HG03354 (cell line): Measurements from ENCODE around the gene ZFP64.

Source experiments
- ATAC-seq: cut with Tn5 transposase; IDR thresholded peaks from one replicate; pipeline ENCODE4 v1.9.1; 2021; ENCODE audit warnings: mild to moderate bottlenecking; ENCODE audit not compliant: unreplicated experiment, poor library complexity, severe bottlenecking

The ZFP64 gene

DNA sequence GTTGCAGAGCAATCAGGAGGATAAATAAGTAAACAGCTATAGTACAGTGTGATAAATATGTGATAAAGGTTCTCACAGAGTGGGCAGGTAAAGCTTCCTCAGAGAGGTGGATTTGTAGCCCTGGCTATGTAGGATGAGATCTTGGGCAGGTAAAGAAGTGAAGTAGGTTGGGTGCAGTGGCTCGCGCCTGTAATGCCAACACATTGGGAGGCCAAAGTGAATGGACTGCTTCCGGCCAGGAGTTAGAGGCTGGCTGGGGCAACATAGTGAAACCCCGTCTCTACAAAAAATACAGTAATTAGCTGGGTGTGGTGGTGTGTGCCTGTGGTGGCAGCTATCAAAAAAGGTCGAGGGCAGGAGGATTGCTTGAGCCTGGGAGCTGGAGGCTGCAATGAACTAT, 72.9 kb downstream of the ZFP64 start:
- no peak for ATAC-seq

DNA sequence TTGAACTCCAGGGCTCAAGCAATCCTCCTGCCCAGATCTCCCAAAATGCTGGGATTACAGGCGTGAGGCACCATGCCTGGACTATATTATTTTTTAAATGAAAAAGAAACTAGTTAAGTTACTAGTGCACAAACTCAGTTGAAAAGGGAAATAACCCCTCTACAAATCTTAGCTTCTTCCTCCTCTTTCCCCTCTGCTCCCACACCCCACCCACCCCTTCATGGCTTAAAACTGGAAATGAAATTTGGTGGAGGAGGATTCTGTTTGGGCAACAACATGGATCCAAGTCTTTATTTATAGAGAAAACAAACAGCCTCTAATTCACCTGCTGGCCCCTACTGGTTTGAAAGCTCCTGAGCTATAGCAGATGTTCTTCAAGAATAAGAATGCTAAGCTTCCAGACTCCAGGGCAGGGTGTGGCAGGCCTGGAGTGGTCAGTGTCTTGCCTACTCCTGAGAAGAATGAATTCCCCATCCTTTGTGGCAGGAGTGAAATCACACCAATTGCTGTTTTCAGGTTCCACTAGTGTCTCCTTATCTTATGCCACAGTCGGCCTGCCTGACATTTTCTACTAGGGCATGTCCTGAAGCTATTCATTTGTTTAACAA, 73.5 kb downstream of the ZFP64 start:
- no peak for ATAC-seq

DNA sequence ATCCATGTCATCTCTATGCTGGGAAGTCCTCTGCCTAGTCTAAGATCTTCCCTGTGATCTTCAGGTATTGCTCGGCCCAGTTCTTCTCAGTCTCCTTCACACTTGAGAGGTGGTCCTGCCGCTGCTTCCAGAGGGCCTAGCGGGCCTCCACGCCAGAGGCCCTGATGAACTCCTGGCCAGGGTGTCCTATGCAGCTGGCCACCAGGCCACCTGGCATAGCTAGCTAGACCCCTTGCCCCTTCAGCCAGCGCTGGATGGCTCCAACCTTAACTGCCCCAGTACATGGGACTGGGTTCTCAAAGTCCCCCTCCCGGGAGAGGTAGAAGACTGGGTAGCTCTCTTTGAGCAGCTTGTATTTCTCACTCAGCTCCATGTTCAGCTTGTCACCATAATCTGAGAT, 81.1 kb downstream of the ZFP64 start:
- no peak for ATAC-seq

DNA sequence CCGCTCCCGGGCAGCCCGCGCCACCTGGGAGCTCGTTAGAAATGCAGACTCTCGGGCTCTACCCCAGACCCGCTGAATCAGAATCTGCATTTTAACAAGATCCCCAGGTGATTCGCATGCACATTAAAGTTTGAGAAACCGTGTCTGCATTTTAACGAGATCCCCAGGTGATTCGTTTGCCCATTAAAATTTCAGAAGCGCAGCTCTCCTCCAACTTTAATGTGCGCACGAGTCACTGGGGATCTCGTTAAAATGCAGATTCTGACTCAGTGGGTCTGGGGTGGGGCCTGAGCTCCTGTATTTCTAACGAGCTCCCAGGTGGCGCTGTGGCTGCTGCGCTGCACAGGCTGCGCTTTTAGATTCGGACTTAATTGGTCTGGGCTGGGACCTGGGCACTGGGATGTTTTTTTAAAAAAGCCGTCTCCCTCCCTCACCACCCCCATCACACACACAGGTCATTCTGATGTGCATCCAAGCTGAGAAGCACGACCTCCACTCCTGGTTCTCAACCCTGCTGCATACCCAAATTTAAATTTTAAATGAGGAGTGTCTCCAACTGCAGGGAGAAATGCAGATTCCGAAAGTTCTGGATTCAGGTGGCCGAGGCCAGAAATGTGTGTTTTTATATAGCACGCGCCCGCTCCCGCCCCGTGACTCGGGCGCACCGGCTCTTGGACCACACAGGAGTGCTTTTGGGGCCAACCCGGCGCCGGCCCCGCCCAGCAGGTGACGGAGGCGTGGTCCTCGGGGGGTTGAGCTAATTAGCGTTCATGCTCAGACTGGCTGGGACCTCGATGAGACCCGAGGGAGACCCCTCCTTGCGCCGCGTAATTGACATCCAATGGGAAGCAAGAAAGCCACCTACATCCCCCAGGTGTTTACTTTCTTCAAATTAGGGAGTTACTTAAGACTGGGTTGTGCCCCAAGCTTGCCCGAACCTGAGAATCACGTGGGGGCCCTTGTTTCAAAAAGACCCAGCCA, 85.8 kb downstream of the ZFP64 start:
- no peak for ATAC-seq

DNA sequence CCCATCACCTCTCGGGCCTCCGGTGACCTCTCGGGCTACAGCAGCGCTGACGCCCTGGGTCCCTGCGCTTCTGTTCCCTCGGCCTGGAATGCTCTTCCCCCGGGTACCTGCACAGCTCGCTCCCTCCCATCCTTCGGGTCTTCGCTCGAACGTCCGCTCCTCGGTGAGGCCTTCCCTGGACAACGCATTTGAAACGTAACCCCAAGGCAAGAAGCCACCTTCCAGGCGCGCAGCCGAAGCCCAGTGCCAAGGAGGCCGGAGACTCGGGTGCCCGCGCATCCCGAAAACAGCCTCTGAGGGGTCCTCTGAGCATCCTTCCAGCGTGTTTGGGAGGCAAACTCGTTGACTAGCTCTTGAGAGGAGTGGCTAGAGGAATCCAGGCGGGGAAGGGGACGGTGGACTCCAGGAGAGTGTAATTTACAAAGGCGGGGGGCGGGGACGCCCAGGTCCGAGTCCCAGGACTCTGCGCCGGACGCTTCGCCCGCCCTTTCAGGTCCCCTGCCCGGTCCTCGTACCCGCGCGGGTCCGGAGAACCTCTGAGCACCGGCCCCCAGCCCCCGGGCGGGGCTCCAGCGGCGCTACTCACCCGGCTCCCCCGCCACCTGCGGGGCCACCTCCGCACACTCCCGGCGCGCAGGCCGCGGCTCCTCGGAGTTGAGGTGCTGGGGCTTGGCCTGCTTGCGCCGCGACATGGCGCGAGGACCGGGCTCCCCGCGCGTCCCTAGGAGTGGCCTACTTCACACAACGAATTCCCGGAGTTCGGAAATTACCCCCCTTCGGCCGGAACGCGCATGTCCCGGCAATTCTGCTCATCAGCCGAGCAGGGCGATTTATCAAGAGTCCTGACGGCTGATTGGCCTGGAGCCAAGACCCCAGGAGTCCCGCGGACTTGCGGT, 86.8 kb downstream of the ZFP64 start:
- no peak for ATAC-seq

DNA sequence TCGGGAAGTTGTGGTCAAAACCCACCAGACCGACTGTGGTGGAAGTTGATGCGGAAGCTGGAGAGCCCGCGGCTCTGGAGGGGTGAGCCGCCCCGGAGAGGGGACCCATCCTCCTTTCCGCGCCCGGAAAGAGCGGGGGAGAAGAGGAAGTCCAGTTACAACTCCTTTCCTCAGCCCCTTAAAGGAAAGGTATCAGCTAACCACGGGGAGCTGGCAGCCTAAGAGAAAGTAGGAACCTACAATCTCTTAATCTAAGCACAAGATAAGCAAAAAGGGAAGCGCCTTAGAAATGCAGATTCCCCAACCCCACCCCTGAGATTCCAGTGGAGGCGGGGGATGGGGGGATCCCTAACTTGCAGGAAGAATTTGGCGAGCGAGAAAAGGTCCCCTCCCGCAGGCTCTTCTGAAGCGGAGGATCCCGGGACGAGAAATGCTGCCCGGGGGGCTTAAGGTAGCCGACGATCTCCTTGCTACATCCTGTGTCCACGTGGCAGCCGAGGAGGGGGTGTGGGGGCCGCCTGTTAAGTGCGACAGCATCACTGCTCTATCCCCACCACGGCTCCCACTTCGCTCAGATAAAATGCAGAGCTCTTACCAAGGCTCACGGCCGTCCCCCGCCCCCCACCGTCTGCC, 87.5 kb downstream of the ZFP64 start:
- no peak for ATAC-seq

GRCh38 chr20:52103335-52103912, 88.2 kb downstream of the ZFP64 start:
- no peak for ATAC-seq

DNA sequence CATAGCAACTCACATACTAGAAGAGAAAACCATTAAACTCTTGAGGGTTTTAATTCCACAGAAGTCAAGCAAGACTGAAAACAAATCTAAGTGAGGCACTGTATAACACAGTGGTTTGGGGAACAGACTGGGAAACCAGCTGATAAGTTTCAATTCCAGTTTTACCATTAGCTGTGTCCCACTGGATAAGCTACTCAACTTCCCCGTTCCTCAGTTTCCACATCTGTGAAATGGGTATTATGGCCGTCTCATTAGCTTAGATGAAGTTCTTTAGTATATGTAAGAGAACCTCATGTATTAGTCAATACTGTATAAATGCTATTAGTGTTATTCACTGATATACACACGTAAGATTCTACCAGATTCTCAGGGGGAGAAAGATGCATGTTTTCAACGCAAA, 89.0 kb downstream of the ZFP64 start:
- ATAC-seq = no peak

DNA sequence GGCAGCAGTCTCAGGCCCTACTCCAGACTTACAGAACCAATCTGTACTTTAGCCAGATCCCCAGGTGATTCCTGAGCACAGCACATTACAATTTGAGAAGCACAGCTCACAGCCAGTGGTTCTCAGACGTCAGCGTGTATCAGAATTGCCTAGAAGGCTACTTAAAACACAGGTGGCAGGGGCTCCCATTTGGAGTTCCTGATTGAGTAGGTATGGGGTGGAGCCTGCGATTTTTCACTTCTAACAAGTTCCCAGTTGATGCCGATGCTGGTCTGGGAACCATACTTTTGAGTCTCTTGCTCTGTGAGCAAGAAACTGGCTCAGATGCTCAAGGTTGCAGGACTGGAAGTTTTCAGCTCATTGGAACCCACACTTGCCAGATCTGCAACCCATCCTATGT, 89.5 kb downstream of the ZFP64 start:
- no peak for ATAC-seq
